Endothelial cell of umbilical vein (primary cell): ENCODE measurements around the gene ITGB3. TPM values are rescaled to one million over a fixed set of nuclear protein-coding genes. Genes with fewer than 3 reads are reported as not detected.

Experiments
- BruUV-seq: library from RNA; stranded (reverse); fragments of 400-500 nt; replicated peaks from 2 replicates; lab custom pipeline; 2021; lab: Mats Ljungman, UMichigan
- CTCF ChIA-PET: fragments of 300-600, 350-600 bp; sonication (Branson Sonifier 250); formaldehyde crosslinking; loops from one replicate; lab custom pipeline; 2021; ENCODE audit warnings: antibody characterized with exemption, inconsistent platforms; lab: Charles Lee
- POLR2A ChIA-PET: fragments of 300-600, 350-600 bp; sonication (Branson Sonifier 250); formaldehyde crosslinking; loops from one replicate; lab custom pipeline; 2021; ENCODE audit warnings: antibody characterized with exemption, inconsistent platforms; lab: Charles Lee
- DNase-seq: peaks from one replicate; pipeline ENCODE4 v3.0.0-alpha.2; 2011; ENCODE audit warnings: low read depth, low spot score
- FAIRE-seq: peaks from 2 replicates; lab custom pipeline; 2011; peaks lifted over from hg19 to GRCh38; lab: Jason Lieb, UNC
- H2AFZ ChIP-seq: 2 replicates; pipeline ENCODE4 v1.6.0; 2012; ENCODE audit warnings: low read depth, low read length, control low read depth, inconsistent platforms
- H3K27ac ChIP-seq: 2 replicates; pipeline ENCODE4 v1.5.1; 2011; ENCODE audit warnings: low read depth, mild to moderate bottlenecking, control low read depth, low read length, moderate library complexity; ENCODE audit not compliant: insufficient read depth
- H3K27me3 ChIP-seq, 2 experiments: 2 replicates each; pipeline versions ENCODE4 v1.6.0 to v1.6.1; 2011; ENCODE audit warnings: low read length in 2 of 2, mixed read lengths in 1 of 2; ENCODE audit not compliant: control insufficient read depth in 2 of 2, insufficient read depth in 2 of 2
- H3K36me3 ChIP-seq, 2 experiments: 2 replicates in 1 of 2; 3 replicates in 1 of 2; pipeline ENCODE4 v1.5.1; 2011; ENCODE audit warnings: low read length in 2 of 2, mild to moderate bottlenecking in 1 of 2, moderate library complexity in 1 of 2; ENCODE audit not compliant: control insufficient read depth in 2 of 2, insufficient read depth in 2 of 2; ENCODE audit errors: extremely low read depth in 1 of 2
- H3K4me1 ChIP-seq: 3 replicates; pipeline ENCODE4 v1.5.1; 2011; ENCODE audit warnings: mild to moderate bottlenecking, low read length; ENCODE audit not compliant: control insufficient read depth, insufficient read depth; ENCODE audit errors: extremely low read depth
- H3K4me2 ChIP-seq: 2 replicates; pipeline ENCODE4 v1.6.1; 2011; ENCODE audit warnings: low read length, control low read depth, mixed read lengths; ENCODE audit not compliant: insufficient read depth
- H3K4me3 ChIP-seq, 3 experiments: fragments of 200-600 bp in 1 of 3; sonication (generic), shearing (Covaris generic) in 1 of 3; replicated peaks in 1 of 3; 2 replicates each; pipeline ENCODE4 v1.5.1; 2011 to 2016; ENCODE audit warnings: control low read depth in 3 of 3, low read length in 3 of 3, mild to moderate bottlenecking in 2 of 3, inconsistent platforms in 1 of 3, low read depth in 1 of 3, moderate library complexity in 1 of 3; ENCODE audit not compliant: insufficient read depth in 1 of 3
- H3K79me2 ChIP-seq: 2 replicates; pipeline ENCODE4 v1.6.0; 2012; ENCODE audit warnings: low read length, inconsistent platforms; ENCODE audit not compliant: control insufficient read depth, insufficient read depth
- H3K9ac ChIP-seq: replicated peaks from 2 replicates; pipeline ENCODE3; 2011; ENCODE audit warnings: low read length, control low read depth; ENCODE audit not compliant: insufficient read depth; ENCODE audit errors: extremely low read depth
- H3K9me1 ChIP-seq: replicated peaks from 3 replicates; pipeline ENCODE4 v1.6.0; 2011; ENCODE audit warnings: mild to moderate bottlenecking, low read length; ENCODE audit not compliant: control insufficient read depth, insufficient read depth; ENCODE audit errors: extremely low read depth
- H3K9me3 ChIP-seq: replicated peaks from 2 replicates; pipeline ENCODE4 v1.5.1; 2012; ENCODE audit warnings: low read length, inconsistent platforms; ENCODE audit not compliant: control insufficient read depth, insufficient read depth
- H4K20me1 ChIP-seq: replicated peaks from 2 replicates; pipeline ENCODE3; 2011; ENCODE audit warnings: mild to moderate bottlenecking, low read length; ENCODE audit not compliant: control insufficient read depth, insufficient read depth; ENCODE audit errors: extremely low read depth
- CTCF ChIP-seq, 2 donors: IDR thresholded peaks; 1 replicate in 1 of 2; 2 replicates in 1 of 2; pipeline ENCODE4 v1.5.1; 2011; ENCODE audit warnings: low read length in 2 of 2, mild to moderate bottlenecking in 2 of 2, moderate library complexity in 2 of 2, control low read depth in 1 of 2, inconsistent platforms in 1 of 2, low read depth in 1 of 2; ENCODE audit not compliant: insufficient read depth in 1 of 2; ENCODE audit errors: extremely low read depth in 1 of 2
- EZH2 ChIP-seq: IDR thresholded peaks from 2 replicates; pipeline ENCODE4 v1.6.1; 2012; ENCODE audit warnings: borderline replicate concordance, low read depth, mild to moderate bottlenecking, moderate library complexity, low read length, inconsistent platforms; ENCODE audit not compliant: severe bottlenecking
- FOS ChIP-seq: IDR thresholded peaks from 2 replicates; pipeline ENCODE4 v1.6.1; 2011; ENCODE audit warnings: mild to moderate bottlenecking, low read length, moderate library complexity, borderline replicate concordance; ENCODE audit not compliant: insufficient read depth
- GATA2 ChIP-seq: IDR thresholded peaks from 2 replicates; pipeline ENCODE4 v1.7.0; 2011; ENCODE audit warnings: low read depth, mild to moderate bottlenecking, moderate library complexity, mixed read lengths, low read length; ENCODE audit not compliant: insufficient read length, insufficient read depth
- JUN ChIP-seq: IDR thresholded peaks from 2 replicates; pipeline ENCODE4 v1.6.1; 2011; ENCODE audit warnings: borderline replicate concordance, low read depth; ENCODE audit not compliant: insufficient read length, insufficient read depth
- MAX ChIP-seq: IDR thresholded peaks from 2 replicates; pipeline ENCODE4 v1.6.1; 2011; ENCODE audit not compliant: insufficient read depth, insufficient read length
- MYC ChIP-seq: IDR thresholded peaks from one replicate; pipeline ENCODE4 v1.6.1; 2011; ENCODE audit warnings: mild to moderate bottlenecking, low read depth, low read length
- POLR2A ChIP-seq: IDR thresholded peaks from 2 replicates; pipeline ENCODE4 v1.6.1; 2012; ENCODE audit warnings: low read depth, mild to moderate bottlenecking, control low read depth, low read length
- POLR2AphosphoS5 ChIP-seq: IDR thresholded peaks from 2 replicates; pipeline ENCODE4 v1.6.1; 2012; ENCODE audit warnings: low read depth, mild to moderate bottlenecking, control low read depth, low read length, moderate library complexity; ENCODE audit not compliant: insufficient read depth
- dilution Hi-C: fragments of 300-500 bp; cut with MboI; formaldehyde crosslinking; loops from one replicate; pipeline ENCODE4 v1.15.0; 2019; ENCODE audit warnings: low sequenced_read_pairs; ENCODE audit not compliant: extremely low pct_ligation_motif_present
- intact Hi-C: fragments of 100-400 bp; cut with micrococcal nuclease; formaldehyde crosslinking; loops from one replicate; pipeline ENCODE4 v1.10.0; 2022
- polyA plus RNA-seq, 4 experiments: library from polyadenylated mRNA; depleted of rRNA in 3 of 4; stranded (reverse) in 3 of 4; unstranded in 1 of 4; fragments of >200 nt; gene quantifications; 2 replicates each; pipeline versions ENCODE4 v1.2.1 to v1.2.3, GENCODE V29; 2011 to 2012; ENCODE audit warnings: missing spikeins in 1 of 4
- total RNA-seq: library from RNA; stranded (reverse); gene quantifications from 2 replicates; pipeline ENCODE4 v1.2.3, GENCODE V29; 2021

The ITGB3 gene
- total and polyA plus RNA-seq, 2 donors (not counting 3 experiments of a cell fraction or from before 2014, with no cell fraction given), result 55.8 to 60.0 TPM

DNA sequence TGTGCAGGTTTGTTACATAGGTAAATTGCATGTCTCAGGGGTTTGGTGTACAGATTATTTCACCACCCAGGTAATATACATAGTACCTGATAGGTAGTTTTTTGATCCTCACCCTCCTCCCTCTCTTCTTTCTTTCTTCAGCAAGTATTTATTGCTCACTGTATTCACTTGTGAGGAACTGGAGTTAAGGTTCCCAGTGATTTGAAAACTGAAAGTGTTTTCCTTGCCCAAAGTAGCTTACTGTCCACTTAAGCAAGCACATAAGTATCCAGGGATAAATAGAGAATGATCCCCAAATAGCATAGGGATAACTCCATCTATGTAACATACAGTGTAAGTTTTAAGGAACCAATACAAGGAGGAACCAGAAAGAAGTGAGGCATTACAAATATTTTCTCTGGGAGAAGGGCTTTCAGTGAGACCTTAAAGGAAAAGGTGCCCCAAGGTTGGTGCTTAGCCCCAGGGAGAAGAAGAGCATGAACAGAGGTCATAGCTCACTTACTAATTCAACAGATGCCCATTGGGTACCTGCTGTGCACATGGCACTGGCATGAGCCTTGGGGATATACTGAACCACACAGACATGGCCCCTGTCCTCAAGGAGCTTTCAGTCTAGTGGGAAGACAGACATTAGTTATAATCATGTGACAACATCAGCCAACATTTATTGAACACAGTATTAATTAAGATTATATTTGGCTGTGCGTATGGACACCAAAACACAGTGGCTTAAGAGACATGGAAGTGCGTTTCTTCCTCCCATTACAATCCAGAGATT lies 27.5 kb upstream of the ITGB3 start:
- BruUV-seq, result TSS peak; percentile 91
- FAIRE-seq, result peak; percentile 65
- H3K36me3 ChIP-seq, result no peaks in the 10 kb centered on the region
- H3K27ac ChIP-seq, result peak overlapping the region; percentile 97
- peaks cover 51% of the 10 kb centered on the region for H3K4me1 ChIP-seq
- CTCF ChIA-PET, result interaction anchor here (0.7 to 2.1 kb wide), 7 partner anchors 11 to 390 kb away, joined by 3 to 26 read pairs (median 3); no protein-coding TSS in a partner anchor
- no peak overlapping the region for H3K4me3 ChIP-seq
- H3K9ac ChIP-seq, result peak overlapping the region; percentile 71
- peak overlapping the region; percentile 33 for H2AFZ ChIP-seq
- H3K9me3 ChIP-seq, result no peaks in the 10 kb centered on the region
- no peaks in the 10 kb centered on the region for H3K9me1 ChIP-seq
- TF ChIP-seq CTCF (IDR thresholded peaks at IDR 0.05; ENCODE audit: extremely low read depth in 1 of 2, insufficient read depth in 1 of 2, low read depth in 1 of 2, low read length in 2 of 2) (no peak), FOS (no peak), EZH2 (no peak), MYC (no peak), MAX (no peak), POLR2AphosphoS5 (no peak), JUN (no peak), POLR2A (no peak), GATA2 (no peak)
- H4K20me1 ChIP-seq, result no peaks in the 10 kb centered on the region
- no peaks in the 10 kb centered on the region for H3K27me3 ChIP-seq
- DNase-seq, result peak; percentile 73
- dilution Hi-C loops, result no loop called here
- H3K4me2 ChIP-seq, result peak overlapping the region; percentile 68
- H3K79me2 ChIP-seq, result no peaks in the 10 kb centered on the region
- intact Hi-C loops, result loop anchor here (1.0 kb wide), 2 partner anchors 14 to 37 kb away; partner anchors contain the start of gene CDC27
- POLR2A ChIA-PET, result interaction anchor here (0.6 to 1.5 kb wide), 3 partner anchors 37 to 398 kb away, joined by 3 to 6 read pairs (median 5); partner anchors contain the start of gene CDC27
